Raji (cell line): Measurements from ENCODE around the gene SMIM9.

Experiments used
- POLR2A ChIP-seq: IDR thresholded peaks from 2 replicates; pipeline ENCODE4 v1.6.1; 2011; ENCODE audit warnings: low read depth, low read length, control low read depth; ENCODE audit not compliant: insufficient read depth

Gene SMIM9

DNA sequence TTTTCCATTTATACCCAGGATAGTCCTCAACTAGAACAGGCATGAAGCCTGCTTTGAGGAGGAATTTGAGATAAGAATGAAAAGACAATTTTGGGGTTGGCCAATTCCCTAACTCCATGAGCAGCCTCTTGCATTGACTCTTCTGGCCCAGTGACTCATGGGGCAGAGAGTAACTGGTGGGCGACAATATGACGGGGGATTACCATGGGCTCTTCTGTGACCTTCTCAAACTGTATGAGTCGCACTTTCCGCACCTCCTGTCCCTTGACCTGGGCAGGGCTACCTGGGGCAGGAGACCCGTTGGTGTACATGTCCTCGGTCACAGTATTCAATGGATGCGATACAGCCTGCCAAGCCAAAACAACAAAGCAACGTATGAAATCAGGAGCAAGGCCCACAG is 42.5 kb downstream of the SMIM9 start:
- TF ChIP-seq POLR2A, result no peak

DNA sequence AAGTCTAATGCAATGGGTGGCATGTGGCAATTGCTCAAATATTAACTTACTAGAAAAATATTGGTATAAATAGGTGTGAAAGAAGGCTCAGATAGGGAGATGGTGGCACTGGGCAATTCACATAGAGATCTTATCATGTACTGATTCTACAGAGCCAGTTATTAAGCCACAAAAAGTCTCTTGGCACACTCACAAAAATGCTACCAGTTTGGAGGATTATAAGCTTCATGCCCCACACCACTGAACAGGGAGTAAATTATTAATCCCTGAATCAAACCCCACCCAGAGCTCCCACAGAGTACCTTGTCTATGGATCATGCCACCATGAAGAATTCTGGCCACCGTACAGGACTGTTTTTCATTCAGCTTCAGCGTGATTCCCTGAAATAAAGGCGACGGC is 43.0 kb downstream of the SMIM9 start:
- no peak for TF ChIP-seq POLR2A

- no peak for TF ChIP-seq POLR2A
These were observed 48.7 kb downstream of the SMIM9 start for GRCh38 chrX:154785716-154786115.

GRCh38 chrX:154784149-154784995 is 50.1 kb downstream of the SMIM9 start:
- no peak for TF ChIP-seq POLR2A

- TF ChIP-seq POLR2A, result no peak
These were observed 53.5 kb downstream of the SMIM9 start for GRCh38 chrX:154780968-154781367.

- TF ChIP-seq POLR2A, result no peak
These were observed 55.2 kb downstream of the SMIM9 start for GRCh38 chrX:154779261-154779660.

DNA sequence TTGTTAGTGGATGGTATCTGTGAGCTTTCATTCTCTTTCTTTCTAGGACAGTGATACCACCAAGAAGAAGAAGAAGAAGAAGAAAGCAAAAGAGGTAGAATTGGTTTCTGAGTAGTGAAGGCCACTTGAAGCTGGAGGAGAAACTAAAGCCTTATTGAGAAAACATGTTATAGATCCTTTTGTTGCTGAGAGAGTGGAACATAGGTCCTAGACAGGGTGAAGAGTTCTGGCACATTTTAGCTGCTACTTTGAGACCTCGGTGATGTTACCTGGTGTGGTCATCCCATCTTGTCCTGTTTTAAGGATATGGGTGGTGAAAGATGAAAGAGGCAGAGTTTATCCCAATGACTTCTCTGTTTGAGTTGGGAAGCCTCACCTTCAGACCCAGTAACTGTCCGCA is 57.7 kb downstream of the SMIM9 start:
- TF ChIP-seq POLR2A, result no peak

GRCh38 chrX:154775419-154776349 is 58.8 kb downstream of the SMIM9 start:
- TF ChIP-seq POLR2A, result no peak

DNA sequence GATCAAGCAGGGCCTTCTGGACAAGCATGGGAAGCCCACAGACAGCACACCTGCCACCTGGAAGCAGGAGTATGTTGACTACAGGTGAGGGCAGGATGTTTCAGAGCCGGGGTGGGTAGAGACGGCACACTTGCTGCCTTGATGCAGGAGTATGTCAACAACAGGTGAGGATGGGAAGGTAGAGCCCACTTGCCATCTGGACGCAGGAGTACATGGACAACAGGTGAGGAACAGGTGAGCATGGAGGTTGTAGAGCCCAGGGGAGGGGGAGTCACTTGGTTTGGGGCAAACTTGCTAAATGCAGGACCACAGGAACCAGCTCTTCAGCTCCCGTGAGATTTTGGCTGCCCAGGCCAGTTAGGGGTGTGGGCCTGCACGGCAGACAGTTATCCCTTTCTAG is 59.8 kb downstream of the SMIM9 start:
- TF ChIP-seq POLR2A, result no peak
